Left cardiac atrium (tissue), 4 donors: Measurements from ENCODE around the gene USP4. TPM values are rescaled to one million over a fixed set of nuclear protein-coding genes. Genes with fewer than 3 reads are reported as not detected.
"Not testable (repeated sequence)": the region's sequence is repeated elsewhere in the genome, so short reads cannot be mapped to it uniquely, and the experiment has no call there.

Experiments used
- ATAC-seq, 2 donors: fragments of 200-7000 bp; cut with Tn5 transposase; one replicate each; pipeline ENCODE4 v1.9.1; 2020; ENCODE audit warnings: mild to moderate bottlenecking in 2 of 2, moderate library complexity in 2 of 2
- DNase-seq: peaks from one replicate; pipeline ENCODE4 v3.0.0-alpha.2; 2020
- intact Hi-C, 2 donors: fragments of 100-400 bp; cut with DNase I; formaldehyde crosslinking; loops; one replicate each; pipeline versions ENCODE4 v1.14.1 to v1.15.1; 2022 to 2023
- long read RNA-seq: library from polyadenylated mRNA; unstranded; transcript quantifications from one replicate; pipeline ENCODE4 v2.0.0, GENCODE V29; 2021
- total RNA-seq, 2 donors: library from RNA; stranded (reverse); fragmentation: NEBNext Ultra II Directional; extraction: Animal tissue kit (Norgen Biotek cat#: 25700); gene quantifications; one replicate each; pipeline ENCODE4 v1.2.1, GENCODE V29; 2021
- donor health status: DM: no; HTN: yes; CAD: no.
- donor health status: DM: no; HTN: yes; CAD: no; lungs with severe emphysema.
- donor health status: DM: yes; HTN: yes; CAD: no.
- donor health status: Dilated cardiomyopathy.

The USP4 gene
- 10 to 100 TPM; 37.1 to 45.5 TPM for total RNA-seq
- long read RNA-seq, transcript USP4-201 (22 exons, 3,126 nt): major isoform, 80 of 160 reads
- long read RNA-seq, transcript USP4-202 (21 exons, 3,222 nt): minor isoform, 22 of 160 reads
- long read RNA-seq, partial matches to known transcripts: 6 of 160 reads
- long read RNA-seq, other reads (novel, unspliced or antisense): 51 of 160 reads

- DNase-seq (peak; percentile 93), ATAC-seq (peak; percentile 98)
- intact Hi-C loops: loop anchor here in 1 of 2 donors (5.0 kb wide), 2 partner anchors 72 to 107 kb away; partner anchors contain the start of genes RHOA and TCTA
Measured at GRCh38 chr3:49339941-49340800, at the start of gene USP4. Gene USP4, minus strand, starts transcription at chr3:49340053. Its CDS starts 29 bp downstream, at chr3:49340024.

GRCh38 chr3:49389297-49389696 is 49.4 kb upstream of the USP4 start:
- DNase-seq (no peak), ATAC-seq (no peak)
- intact Hi-C loops: no loop called here

GRCh38 chr3:49388289-49388820 is 48.5 kb upstream of the USP4 start:
- DNase-seq (no peak), ATAC-seq (no peak)
- intact Hi-C loops: no loop called here

- ATAC-seq (no peak), DNase-seq (no peak)
- intact Hi-C loops: no loop called here
Measured at GRCh38 chr3:49387721-49388120, 47.9 kb upstream of the USP4 start.

- DNase-seq: no peak
- intact Hi-C loops: no loop called here
- ATAC-seq: no peak
Measured at GRCh38 chr3:49386056-49386756, 46.4 kb upstream of the USP4 start.

- DNase-seq (no peak), ATAC-seq (no peak)
- intact Hi-C loops: no loop called here
Measured at GRCh38 chr3:49385617-49386016, 45.8 kb upstream of the USP4 start.

GRCh38 chr3:49383387-49383786 is 43.5 kb upstream of the USP4 start:
- DNase-seq (no peak), ATAC-seq (no peak)
- intact Hi-C loops: no loop called here

- DNase-seq (peak; percentile 51), ATAC-seq (peak; percentile 67 to 88)
- intact Hi-C loops: no loop called here
Measured at GRCh38 chr3:49378249-49378895, 38.5 kb upstream of the USP4 start.

- ATAC-seq (peak in 1 of 2 donors; percentile 30), DNase-seq (no peak)
- intact Hi-C loops: no loop called here
Measured at GRCh38 chr3:49377483-49377882, 37.6 kb upstream of the USP4 start.

GRCh38 chr3:49371946-49372345 is 32.1 kb upstream of the USP4 start:
- intact Hi-C loops: no loop called here
- no peak for ATAC-seq
- DNase-seq: no peak

GRCh38 chr3:49370585-49371290 is 30.9 kb upstream of the USP4 start:
- intact Hi-C loops: no loop called here
- DNase-seq (no peak), ATAC-seq (no peak)

- DNase-seq: no peak
- ATAC-seq: no peak
- intact Hi-C loops: no loop called here
Measured at GRCh38 chr3:49362561-49362960, 22.7 kb upstream of the USP4 start.

- no peak for ATAC-seq
- intact Hi-C loops: loop anchor here in 1 of 2 donors (10.0 kb wide), 1 partner anchor 55 kb away; the partner anchor contains the start of genes RHOA and TCTA
- DNase-seq: no peak
Measured at GRCh38 chr3:49359623-49360022, 19.8 kb upstream of the USP4 start.

- DNase-seq: no peak
- ATAC-seq: no peak
- intact Hi-C loops: loop anchor here in 1 of 2 donors (10.0 kb wide), 1 partner anchor 56 kb away; the partner anchor contains the start of genes RHOA and TCTA
Measured at GRCh38 chr3:49358884-49359225, 19.0 kb upstream of the USP4 start.

- ATAC-seq (peak; percentile 95 to 97), DNase-seq (peak; percentile 98)
- intact Hi-C loops: loop anchor here in 1 of 2 donors (10.0 kb wide), 1 partner anchor 56 kb away; the partner anchor contains the start of genes RHOA and TCTA
Measured at GRCh38 chr3:49358217-49358883, 18.5 kb upstream of the USP4 start, which contains the start of gene GPX1. Gene GPX1, minus strand, starts transcription at chr3:49358353. Its CDS starts 75 bp downstream, at chr3:49358278.

- intact Hi-C loops: loop anchor here in 1 of 2 donors (10.0 kb wide), 1 partner anchor 57 kb away; the partner anchor contains the start of genes RHOA and TCTA
- DNase-seq (peak; percentile 64), ATAC-seq (peak; percentile 49 to 64)
Measured at GRCh38 chr3:49357443-49358216, 17.8 kb upstream of the USP4 start.

GRCh38 chr3:49357095-49357442 is 17.2 kb upstream of the USP4 start:
- not testable (repeated sequence) for ATAC-seq, DNase-seq
- intact Hi-C loops: loop anchor here in 1 of 2 donors (10.0 kb wide), 1 partner anchor 58 kb away; the partner anchor contains the start of genes RHOA and TCTA
